ENCODE measurements around the gene HNRNPUL1. TPM values are rescaled to one million over a fixed set of nuclear protein-coding genes. Genes with fewer than 3 reads are reported as not detected.

The HNRNPUL1 gene
- total and polyA plus RNA-seq, 4 donors = 64.3 to 190 (median 136) TPM

DNA sequence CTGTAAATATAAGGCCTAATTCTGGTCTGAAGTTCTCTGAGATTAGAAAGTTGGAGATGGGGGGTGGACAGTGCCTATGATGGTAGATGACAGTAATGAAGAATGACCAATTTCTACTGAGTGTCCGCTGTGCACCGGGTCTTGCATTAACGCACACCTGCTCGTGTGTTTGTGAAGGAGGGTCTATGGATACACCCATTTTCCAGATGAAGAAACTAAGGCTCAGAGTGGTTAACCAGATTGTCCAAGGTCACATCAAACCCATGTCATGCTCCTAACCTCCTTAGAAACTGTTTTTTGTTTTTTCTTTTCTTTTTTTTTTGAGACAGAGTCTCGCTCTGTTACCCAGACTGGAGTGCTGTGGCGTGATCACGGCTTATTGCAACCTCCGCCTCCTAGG lies 31.5 kb upstream of the HNRNPUL1 start:
- Histone ChIP-seq H3K4me3 (ENCODE audit: low read depth, low read length) (no peak overlapping the region), H3K36me3 (ENCODE audit: control insufficient read depth, insufficient read depth, low read length) (peaks cover 14% of the 10 kb centered on the region), H3K4me1 (ENCODE audit: control insufficient read depth, insufficient read depth, low read length) (no peaks in the 10 kb centered on the region), H3K27ac (ENCODE audit: low read depth, low read length) (no peak overlapping the region), H3K27me3 (ENCODE audit: control insufficient read depth, insufficient read depth, low read length) (no peaks in the 10 kb centered on the region), H3K9me3 (ENCODE audit: control insufficient read depth, insufficient read depth, low read length) (no peaks in the 10 kb centered on the region)
- DNase-seq (ENCODE audit: low read depth in 4 of 6, low spot score in 6 of 6) = no peak
- WGBS (ENCODE audit: insufficient coverage) = 92% methylated on average over 5 of the region's 8 CpGs

DNA sequence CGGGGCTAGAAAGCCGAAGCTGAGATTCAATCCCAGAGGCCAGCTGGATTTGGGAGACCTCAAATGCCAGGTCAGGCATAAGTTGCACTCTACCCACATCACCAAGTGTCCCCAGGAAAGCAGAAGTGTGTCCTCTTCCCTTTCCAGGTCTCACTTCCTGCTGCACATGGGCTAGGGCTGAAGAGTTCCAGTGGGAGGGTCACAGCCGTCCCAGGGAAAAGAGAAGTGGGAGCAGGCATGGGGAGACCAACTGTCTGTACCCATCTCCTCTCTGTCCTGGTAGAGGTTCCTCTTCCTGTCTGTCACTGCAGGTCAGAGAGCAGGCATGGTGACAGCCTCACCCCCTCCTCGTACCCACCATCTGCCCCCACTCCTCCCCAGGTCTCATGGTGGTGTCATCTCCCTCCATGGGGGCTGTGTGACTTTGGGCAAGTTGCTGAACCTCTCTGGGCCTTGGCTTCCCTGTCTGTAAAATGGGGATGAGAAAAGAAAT lies 30.4 kb upstream of the HNRNPUL1 start:
- no peak for DNase-seq (ENCODE audit: low read depth in 4 of 6, low spot score in 6 of 6)
- WGBS (ENCODE audit: insufficient coverage) = 63% methylated on average over 1 of the region's 4 CpGs
- H3K36me3 ChIP-seq (ENCODE audit: control insufficient read depth, insufficient read depth, low read length) = peaks cover 23% of the 10 kb centered on the region
- H3K4me3 ChIP-seq (ENCODE audit: low read depth, low read length) = no peak overlapping the region
- no peaks in the 10 kb centered on the region for H3K27me3 ChIP-seq (ENCODE audit: control insufficient read depth, insufficient read depth, low read length)
- no peak overlapping the region for H3K27ac ChIP-seq (ENCODE audit: low read depth, low read length)
- H3K9me3 ChIP-seq (ENCODE audit: control insufficient read depth, insufficient read depth, low read length) = no peaks in the 10 kb centered on the region
- H3K4me1 ChIP-seq (ENCODE audit: control insufficient read depth, insufficient read depth, low read length) = no peaks in the 10 kb centered on the region

DNA sequence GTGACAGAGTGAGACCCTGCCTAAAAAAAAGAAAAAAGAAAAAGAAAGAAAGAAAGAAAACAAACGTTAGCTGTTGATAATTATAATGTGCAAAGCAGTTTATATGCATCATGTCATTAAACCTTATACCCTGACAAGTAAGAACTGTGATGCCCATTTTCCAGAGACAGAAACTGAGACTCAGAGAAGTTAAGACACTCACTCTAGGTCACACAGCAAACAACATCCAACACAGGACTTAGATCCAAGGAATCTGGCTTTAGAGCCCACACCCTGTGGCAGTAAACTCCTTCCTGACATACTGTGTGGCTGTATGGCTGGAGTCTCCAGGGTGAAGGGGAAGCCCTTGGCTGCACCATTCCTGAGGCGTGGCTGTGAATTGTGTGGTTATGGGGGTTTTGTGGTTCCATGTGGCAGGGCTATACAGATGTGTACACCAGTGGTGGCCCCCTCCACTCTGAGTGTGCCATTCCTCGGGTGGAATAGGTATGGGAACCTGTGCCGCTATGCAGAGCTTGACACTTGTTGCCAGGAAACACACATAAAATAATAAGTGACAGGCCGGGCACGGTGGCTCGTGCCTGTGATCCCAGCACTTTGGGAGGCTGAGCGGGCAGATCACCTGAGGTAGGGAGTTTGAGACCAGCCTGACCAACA lies 29.5 kb upstream of the HNRNPUL1 start:
- no peak overlapping the region for H3K4me3 ChIP-seq (ENCODE audit: low read depth, low read length)
- H3K9me3 ChIP-seq (ENCODE audit: control insufficient read depth, insufficient read depth, low read length) = no peaks in the 10 kb centered on the region
- no peak for DNase-seq (ENCODE audit: low read depth in 4 of 6, low spot score in 6 of 6)
- no peaks in the 10 kb centered on the region for H3K27me3 ChIP-seq (ENCODE audit: control insufficient read depth, insufficient read depth, low read length)
- no peak overlapping the region for H3K27ac ChIP-seq (ENCODE audit: low read depth, low read length)
- no peaks in the 10 kb centered on the region for H3K4me1 ChIP-seq (ENCODE audit: control insufficient read depth, insufficient read depth, low read length)
- 85% methylated on average over 2 of the region's 8 CpGs for WGBS (ENCODE audit: insufficient coverage)
- peaks cover 29% of the 10 kb centered on the region for H3K36me3 ChIP-seq (ENCODE audit: control insufficient read depth, insufficient read depth, low read length)

DNA sequence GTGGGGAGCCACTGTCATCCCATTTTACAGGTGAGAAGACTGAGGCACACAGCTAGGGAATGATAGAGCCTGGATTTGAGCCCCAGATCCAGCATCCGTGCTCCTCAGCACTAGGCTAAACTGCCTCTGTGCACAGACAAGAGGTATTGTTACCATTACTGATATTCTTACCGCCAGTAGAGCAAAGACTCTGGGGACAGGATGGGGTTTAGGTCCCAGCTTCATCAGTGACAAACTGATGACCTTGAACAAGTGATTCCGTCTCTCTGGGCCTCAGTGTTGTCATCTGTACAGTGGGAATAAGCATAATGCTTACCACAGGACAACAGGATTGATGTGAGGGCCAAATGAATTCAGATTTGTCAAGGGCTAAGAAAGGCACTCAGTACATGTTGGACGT lies 28.7 kb upstream of the HNRNPUL1 start:
- Histone ChIP-seq H3K9me3 (ENCODE audit: control insufficient read depth, insufficient read depth, low read length) (no peaks in the 10 kb centered on the region), H3K27ac (ENCODE audit: low read depth, low read length) (no peak overlapping the region), H3K27me3 (ENCODE audit: control insufficient read depth, insufficient read depth, low read length) (no peaks in the 10 kb centered on the region), H3K36me3 (ENCODE audit: control insufficient read depth, insufficient read depth, low read length) (peaks cover 34% of the 10 kb centered on the region), H3K4me3 (ENCODE audit: low read depth, low read length) (no peak overlapping the region), H3K4me1 (ENCODE audit: control insufficient read depth, insufficient read depth, low read length) (no peaks in the 10 kb centered on the region)
- no peak for DNase-seq (ENCODE audit: low read depth in 4 of 6, low spot score in 6 of 6)
- WGBS (ENCODE audit: insufficient coverage) = 96% methylated on average over 3 of the region's 4 CpGs

DNA sequence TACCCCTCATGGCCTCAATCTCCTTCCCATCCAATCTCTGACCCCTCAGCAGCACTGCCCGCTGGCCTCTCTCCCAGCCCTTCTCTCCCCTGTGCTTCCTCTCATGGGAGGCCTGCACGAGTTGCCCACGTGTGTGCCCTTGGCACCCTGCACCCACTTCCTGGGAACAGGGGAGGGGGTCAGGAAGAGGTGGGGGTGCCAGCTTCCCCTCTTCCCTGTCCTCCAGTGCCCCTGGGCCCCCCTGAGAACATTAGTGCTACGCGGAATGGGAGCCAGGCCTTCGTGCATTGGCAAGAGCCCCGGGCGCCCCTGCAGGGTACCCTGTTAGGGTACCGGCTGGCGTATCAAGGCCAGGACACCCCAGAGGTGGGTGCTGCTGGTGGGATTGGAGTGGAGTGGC lies 25.9 kb upstream of the HNRNPUL1 start:
- Histone ChIP-seq H3K4me1 (ENCODE audit: control insufficient read depth, insufficient read depth, low read length) (no peaks in the 10 kb centered on the region), H3K27ac (ENCODE audit: low read depth, low read length) (no peak overlapping the region), H3K4me3 (ENCODE audit: low read depth, low read length) (no peak overlapping the region), H3K9me3 (ENCODE audit: control insufficient read depth, insufficient read depth, low read length) (no peaks in the 10 kb centered on the region), H3K36me3 (ENCODE audit: control insufficient read depth, insufficient read depth, low read length) (peaks cover 41% of the 10 kb centered on the region), H3K27me3 (ENCODE audit: control insufficient read depth, insufficient read depth, low read length) (no peaks in the 10 kb centered on the region)
- DNase-seq (ENCODE audit: low read depth in 4 of 6, low spot score in 6 of 6) = no peak
- WGBS (ENCODE audit: insufficient coverage) = 93% methylated on average over 10 of the region's 10 CpGs

DNA sequence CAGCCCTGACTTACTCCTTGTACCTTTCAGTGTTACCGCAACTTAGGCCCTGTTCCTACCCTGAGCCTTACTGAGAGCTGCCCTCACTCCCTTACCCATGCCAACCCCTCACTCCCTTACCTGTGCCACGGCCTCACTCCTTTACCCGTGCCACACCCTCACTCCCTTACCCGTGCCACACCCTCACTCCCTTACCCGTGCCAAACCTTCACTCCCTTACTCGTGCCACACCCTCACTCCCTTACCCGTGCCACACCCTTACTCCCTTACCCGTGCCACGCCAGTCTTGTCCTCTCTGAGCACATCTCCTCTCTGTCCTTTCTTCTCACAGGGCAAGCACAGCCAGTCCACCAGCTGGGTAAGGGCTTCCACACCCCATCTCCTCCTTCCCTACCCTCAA lies 24.8 kb upstream of the HNRNPUL1 start:
- H3K27me3 ChIP-seq (ENCODE audit: control insufficient read depth, insufficient read depth, low read length) = no peaks in the 10 kb centered on the region
- no peaks in the 10 kb centered on the region for H3K4me1 ChIP-seq (ENCODE audit: control insufficient read depth, insufficient read depth, low read length)
- 92% methylated on average over 9 of the region's 9 CpGs for WGBS (ENCODE audit: insufficient coverage)
- H3K4me3 ChIP-seq (ENCODE audit: low read depth, low read length) = no peak overlapping the region
- peaks cover 37% of the 10 kb centered on the region for H3K36me3 ChIP-seq (ENCODE audit: control insufficient read depth, insufficient read depth, low read length)
- no peak overlapping the region for H3K27ac ChIP-seq (ENCODE audit: low read depth, low read length)
- no peaks in the 10 kb centered on the region for H3K9me3 ChIP-seq (ENCODE audit: control insufficient read depth, insufficient read depth, low read length)
- no peak for DNase-seq (ENCODE audit: low read depth in 4 of 6, low spot score in 6 of 6)

DNA sequence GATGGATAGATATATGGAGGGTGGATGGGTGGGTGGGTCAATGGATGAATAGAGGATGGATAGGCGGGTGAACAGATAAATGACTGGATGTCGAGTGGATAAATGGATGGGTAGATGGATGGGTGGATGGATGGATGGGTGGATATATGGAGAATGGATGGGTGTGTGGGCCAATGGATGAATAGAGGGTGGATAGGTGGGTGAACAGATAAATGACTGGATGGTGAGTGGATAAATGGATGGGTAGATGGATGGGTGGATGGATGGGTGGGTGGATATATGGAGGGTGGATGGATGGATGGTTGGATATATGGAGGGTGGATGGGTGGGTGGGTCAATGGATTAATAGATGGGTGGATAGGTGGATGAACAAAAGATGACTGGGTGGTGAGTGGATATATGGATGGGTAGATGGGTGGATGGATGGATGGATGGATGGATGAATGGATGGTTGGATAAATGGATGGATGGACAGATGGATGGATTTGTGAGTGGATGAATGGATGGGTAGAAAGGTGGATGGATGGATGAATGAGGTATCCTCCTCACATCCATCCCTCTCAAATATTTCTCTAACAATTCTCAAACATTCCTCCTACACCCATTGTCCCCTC lies 24.1 kb upstream of the HNRNPUL1 start:
- Histone ChIP-seq H3K9me3 (ENCODE audit: control insufficient read depth, insufficient read depth, low read length) (no peaks in the 10 kb centered on the region), H3K36me3 (ENCODE audit: control insufficient read depth, insufficient read depth, low read length) (peaks cover 37% of the 10 kb centered on the region)
- whole genome bisulfite sequencing (ENCODE audit: insufficient coverage) = 90% methylated on average over 2 of the region's 2 CpGs

GRCh38 chr19:41241859-41242258 lies 22.3 kb upstream of the HNRNPUL1 start:
- H3K36me3 ChIP-seq (ENCODE audit: control insufficient read depth, insufficient read depth, low read length) = peaks cover 37% of the 10 kb centered on the region
- 92% methylated on average over 2 of the region's 5 CpGs for WGBS (ENCODE audit: insufficient coverage)
- H3K27me3 ChIP-seq (ENCODE audit: control insufficient read depth, insufficient read depth, low read length) = no peaks in the 10 kb centered on the region
- no peak overlapping the region for H3K4me3 ChIP-seq (ENCODE audit: low read depth, low read length)
- H3K4me1 ChIP-seq (ENCODE audit: control insufficient read depth, insufficient read depth, low read length) = no peaks in the 10 kb centered on the region
- no peak for DNase-seq (ENCODE audit: low read depth in 4 of 6, low spot score in 6 of 6)
- no peaks in the 10 kb centered on the region for H3K9me3 ChIP-seq (ENCODE audit: control insufficient read depth, insufficient read depth, low read length)
- no peak overlapping the region for H3K27ac ChIP-seq (ENCODE audit: low read depth, low read length)

More for the DNA sequence above, 24.1 kb upstream of the HNRNPUL1 start:
- H3K27me3 ChIP-seq (ENCODE audit: control insufficient read depth, insufficient read depth, low read length) = no peaks in the 10 kb centered on the region
- no peaks in the 10 kb centered on the region for H3K4me1 ChIP-seq (ENCODE audit: control insufficient read depth, insufficient read depth, low read length)
- no peak overlapping the region for H3K27ac ChIP-seq (ENCODE audit: low read depth, low read length)
- no peak for DNase-seq (ENCODE audit: low read depth in 4 of 6, low spot score in 6 of 6)
- H3K4me3 ChIP-seq (ENCODE audit: low read depth, low read length) = no peak overlapping the region

GRCh38 chr19:41244117-41244516 lies 20.1 kb upstream of the HNRNPUL1 start:
- 83% methylated on average over 2 of the region's 4 CpGs for WGBS (ENCODE audit: insufficient coverage)
- no peak overlapping the region for H3K27ac ChIP-seq (ENCODE audit: low read depth, low read length)
- H3K4me1 ChIP-seq (ENCODE audit: control insufficient read depth, insufficient read depth, low read length) = no peaks in the 10 kb centered on the region
- H3K4me3 ChIP-seq (ENCODE audit: low read depth, low read length) = no peak overlapping the region
- no peaks in the 10 kb centered on the region for H3K27me3 ChIP-seq (ENCODE audit: control insufficient read depth, insufficient read depth, low read length)
- H3K36me3 ChIP-seq (ENCODE audit: control insufficient read depth, insufficient read depth, low read length) = peaks cover 36% of the 10 kb centered on the region
- DNase-seq (ENCODE audit: low read depth in 4 of 6, low spot score in 6 of 6) = no peak
- no peaks in the 10 kb centered on the region for H3K9me3 ChIP-seq (ENCODE audit: control insufficient read depth, insufficient read depth, low read length)

- H3K27ac ChIP-seq (ENCODE audit: low read depth, low read length) = no peak overlapping the region
- H3K4me3 ChIP-seq (ENCODE audit: low read depth, low read length) = no peak overlapping the region
- WGBS (ENCODE audit: insufficient coverage) = 75% methylated on average over 1 of the region's 3 CpGs
- peaks cover 29% of the 10 kb centered on the region for H3K36me3 ChIP-seq (ENCODE audit: control insufficient read depth, insufficient read depth, low read length)
- no peaks in the 10 kb centered on the region for H3K27me3 ChIP-seq (ENCODE audit: control insufficient read depth, insufficient read depth, low read length)
- H3K9me3 ChIP-seq (ENCODE audit: control insufficient read depth, insufficient read depth, low read length) = no peaks in the 10 kb centered on the region
- no peak for DNase-seq (ENCODE audit: low read depth in 4 of 6, low spot score in 6 of 6)
- H3K4me1 ChIP-seq (ENCODE audit: control insufficient read depth, insufficient read depth, low read length) = no peaks in the 10 kb centered on the region
These were observed 18.3 kb upstream of the HNRNPUL1 start for GRCh38 chr19:41245843-41246242.

Measured in spinal cord (tissue), 10 donors.